ENCODE measurements around the gene BCL2. TPM values are rescaled to one million over a fixed set of nuclear protein-coding genes. Genes with fewer than 3 reads are reported as not detected.

Gene BCL2
- total RNA-seq, 1 experiment from 2014 or later: 2.9 TPM

- DNase-seq: no peak
- Mint-ChIP-seq H3K9me3 (ENCODE audit: low read depth, unreplicated experiment) (no peaks in the 10 kb centered on the region), H3K27me3 (ENCODE audit: unreplicated experiment) (peaks cover 23% of the 10 kb centered on the region), H3K27ac (ENCODE audit: unreplicated experiment) (peak overlapping the region; percentile 45), H3K4me1 (ENCODE audit: low read depth, unreplicated experiment) (peaks cover 13% of the 10 kb centered on the region), H3K4me3 (ENCODE audit: low read depth, unreplicated experiment) (no peak overlapping the region), H3K36me3 (ENCODE audit: insufficient read depth, unreplicated experiment) (no peaks in the 10 kb centered on the region)
- intact Hi-C loops (cut with micrococcal nuclease; ENCODE audit: unreplicated experiment): no loop called here
- no peak for TF ChIP-seq CTCF (IDR thresholded peaks at IDR 0.05; ENCODE audit: unreplicated experiment)
- BruUV-seq (replicated peaks): no TSS peak
- CTCF ChIA-PET: no interaction called here
Observed at GRCh38 chr18:63186520-63187222, 132.9 kb downstream of the BCL2 start.

GRCh38 chr18:63185984-63186383 is 133.6 kb downstream of the BCL2 start:
- H3K4me1 Mint-ChIP-seq (ENCODE audit: low read depth, unreplicated experiment): peaks cover 13% of the 10 kb centered on the region
- intact Hi-C loops (cut with micrococcal nuclease; ENCODE audit: unreplicated experiment): no loop called here
- TF ChIP-seq CTCF (IDR thresholded peaks at IDR 0.05; ENCODE audit: unreplicated experiment): no peak
- no peak overlapping the region for H3K4me3 Mint-ChIP-seq (ENCODE audit: low read depth, unreplicated experiment)
- H3K9me3 Mint-ChIP-seq (ENCODE audit: low read depth, unreplicated experiment): no peaks in the 10 kb centered on the region
- H3K27me3 Mint-ChIP-seq (ENCODE audit: unreplicated experiment): peaks cover 30% of the 10 kb centered on the region
- no peak for DNase-seq
- BruUV-seq (replicated peaks): no TSS peak
- CTCF ChIA-PET: no interaction called here
- H3K27ac Mint-ChIP-seq (ENCODE audit: unreplicated experiment): peak overlapping the region; percentile 45
- no peaks in the 10 kb centered on the region for H3K36me3 Mint-ChIP-seq (ENCODE audit: insufficient read depth, unreplicated experiment)

- Mint-ChIP-seq H3K4me1 (ENCODE audit: low read depth, unreplicated experiment) (peaks cover 13% of the 10 kb centered on the region), H3K27ac (ENCODE audit: unreplicated experiment) (no peak overlapping the region), H3K36me3 (ENCODE audit: insufficient read depth, unreplicated experiment) (no peaks in the 10 kb centered on the region), H3K9me3 (ENCODE audit: low read depth, unreplicated experiment) (no peaks in the 10 kb centered on the region), H3K4me3 (ENCODE audit: low read depth, unreplicated experiment) (no peak overlapping the region), H3K27me3 (ENCODE audit: unreplicated experiment) (peaks cover 48% of the 10 kb centered on the region)
- no TSS peak for BruUV-seq (replicated peaks)
- no peak for DNase-seq
- TF ChIP-seq CTCF (IDR thresholded peaks at IDR 0.05; ENCODE audit: unreplicated experiment): no peak
- intact Hi-C loops (cut with micrococcal nuclease; ENCODE audit: unreplicated experiment): no loop called here
- CTCF ChIA-PET: no interaction called here
Observed at GRCh38 chr18:63183952-63184770, 135.4 kb downstream of the BCL2 start.

- H3K36me3 Mint-ChIP-seq (ENCODE audit: insufficient read depth, unreplicated experiment): no peaks in the 10 kb centered on the region
- no peak overlapping the region for H3K4me3 Mint-ChIP-seq (ENCODE audit: low read depth, unreplicated experiment)
- CTCF ChIA-PET: interaction anchor here (0.6 kb wide), 1 partner anchor 110 kb away, joined by 4 read pairs; no protein-coding TSS in a partner anchor
- intact Hi-C loops (cut with micrococcal nuclease; ENCODE audit: unreplicated experiment): no loop called here
- peaks cover 13% of the 10 kb centered on the region for H3K4me1 Mint-ChIP-seq (ENCODE audit: low read depth, unreplicated experiment)
- H3K9me3 Mint-ChIP-seq (ENCODE audit: low read depth, unreplicated experiment): no peaks in the 10 kb centered on the region
- H3K27me3 Mint-ChIP-seq (ENCODE audit: unreplicated experiment): peaks cover 55% of the 10 kb centered on the region
- no peak for TF ChIP-seq CTCF (IDR thresholded peaks at IDR 0.05; ENCODE audit: unreplicated experiment)
- H3K27ac Mint-ChIP-seq (ENCODE audit: unreplicated experiment): no peak overlapping the region
- no TSS peak for BruUV-seq (replicated peaks)
- DNase-seq: no peak
Observed at GRCh38 chr18:63183378-63183777, 136.2 kb downstream of the BCL2 start.

Data from Calu3 (cell line).